Heart left ventricle (tissue), 13 donors: ENCODE results near the gene FBXL17.

ENCODE experiments used
- POLR2A ChIP-seq, 2 donors: fragments of 450-650 bp; IDR thresholded peaks; one replicate each; pipeline ENCODE4 v1.6.1; 2017; ENCODE audit warnings: antibody characterized with exemption in 2 of 2, mild to moderate bottlenecking in 2 of 2, moderate library complexity in 2 of 2
- TF ChIP-seq, protein P1 (sequence below), 12 donors: fragments of 200-600 bp; sonication (generic) in 4 of 12; IDR thresholded peaks; one replicate each; pipeline versions ENCODE4 v1.5.0 to v1.8.0; 2018 to 2022; ENCODE audit warnings: antibody characterized with exemption in 12 of 12, mild to moderate bottlenecking in 5 of 12
- donor health status: ischemic (EF 13 %, LVEDD 7.1; RV severe dilation, severe dysfunction).
- donor health status: DM: no; HTN: yes; CAD: no.
- donor health status: DM: no; HTN: no; CAD: no.
- donor health status: ischemic (EF 25% LVEDD 6.9; RV normal size, moderate dysfunction).
- donor health status: ischemic (EF 25% LVEDD 5.7; RV mildly dilated, moderate dysfunction).
- donor health status: ischemic (EF 35%, LVEDD 5.7; RV mildly dilated, moderate dysfunction).
- donor health status: nonischemic (EF 11% LVEDD 7.7; RV severe dilation, severe dysfunction).
- donor health status: DM: yes; HTN: yes; CAD: no.
- donor health status: PGD.
- donor health status: ischemic (EF 29% LVEDD 5.4; RV normal size, mild dysfunction).
- donor health status: nonischemic (EF 23%, LVEDD 6.1; RV moderate dilation, normal function).

DNA sequence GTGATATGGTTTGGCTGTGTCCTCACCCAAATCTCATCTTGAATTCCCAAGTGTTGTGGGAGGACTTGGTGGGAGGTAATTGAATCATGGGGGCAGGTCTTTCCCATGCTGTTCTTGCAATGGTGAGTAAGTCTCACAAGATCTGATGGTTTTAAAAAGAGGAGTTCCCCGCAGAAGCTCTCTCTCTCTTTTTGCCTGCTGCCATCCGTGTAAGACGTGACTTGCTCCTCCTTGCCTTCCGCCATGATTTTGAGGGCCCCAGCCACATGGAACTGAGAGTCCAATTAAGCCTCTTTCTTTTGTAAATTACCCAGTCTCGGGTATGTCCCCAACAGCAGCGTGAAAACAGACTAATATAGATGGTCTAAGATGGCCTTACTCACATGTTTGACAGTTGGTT, 210.1 kb downstream of the FBXL17 start:
- TF ChIP-seq, protein P1, sequence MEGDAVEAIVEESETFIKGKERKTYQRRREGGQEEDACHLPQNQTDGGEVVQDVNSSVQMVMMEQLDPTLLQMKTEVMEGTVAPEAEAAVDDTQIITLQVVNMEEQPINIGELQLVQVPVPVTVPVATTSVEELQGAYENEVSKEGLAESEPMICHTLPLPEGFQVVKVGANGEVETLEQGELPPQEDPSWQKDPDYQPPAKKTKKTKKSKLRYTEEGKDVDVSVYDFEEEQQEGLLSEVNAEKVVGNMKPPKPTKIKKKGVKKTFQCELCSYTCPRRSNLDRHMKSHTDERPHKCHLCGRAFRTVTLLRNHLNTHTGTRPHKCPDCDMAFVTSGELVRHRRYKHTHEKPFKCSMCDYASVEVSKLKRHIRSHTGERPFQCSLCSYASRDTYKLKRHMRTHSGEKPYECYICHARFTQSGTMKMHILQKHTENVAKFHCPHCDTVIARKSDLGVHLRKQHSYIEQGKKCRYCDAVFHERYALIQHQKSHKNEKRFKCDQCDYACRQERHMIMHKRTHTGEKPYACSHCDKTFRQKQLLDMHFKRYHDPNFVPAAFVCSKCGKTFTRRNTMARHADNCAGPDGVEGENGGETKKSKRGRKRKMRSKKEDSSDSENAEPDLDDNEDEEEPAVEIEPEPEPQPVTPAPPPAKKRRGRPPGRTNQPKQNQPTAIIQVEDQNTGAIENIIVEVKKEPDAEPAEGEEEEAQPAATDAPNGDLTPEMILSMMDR (IDR thresholded peaks at IDR 0.05), result no peak
- TF ChIP-seq POLR2A (IDR thresholded peaks at IDR 0.05), result no peak
